CD14-positive monocyte (primary cell): ENCODE measurements around the gene IRAK1. TPM values are rescaled to one million over a fixed set of nuclear protein-coding genes. Genes with fewer than 3 reads are reported as not detected.

Experiments
- DNase-seq, 3 donors: peaks; one replicate each; pipeline ENCODE4 v3.0.0-alpha.2; 2011 to 2022
- H2AFZ ChIP-seq: 2 replicates; pipeline ENCODE4 v1.6.0; 2012; ENCODE audit warnings: mild to moderate bottlenecking, low read depth, low read length, inconsistent platforms; ENCODE audit not compliant: insufficient read depth, poor library complexity, severe bottlenecking
- H3K27ac ChIP-seq, 2 donors: 1 replicate in 1 of 2; 2 replicates in 1 of 2; pipeline ENCODE4 v1.5.1; 2012 to 2013; ENCODE audit warnings: low read length in 2 of 2, control low read depth in 1 of 2, inconsistent platforms in 1 of 2, low read depth in 1 of 2, mild to moderate bottlenecking in 1 of 2
- H3K27me3 ChIP-seq, 2 donors: one replicate each; pipeline versions ENCODE4 v1.6.0 to v1.6.1; 2011 to 2013; ENCODE audit warnings: low read length in 2 of 2; ENCODE audit not compliant: control insufficient read depth in 2 of 2, insufficient read depth in 2 of 2
- H3K36me3 ChIP-seq, 2 donors: replicated peaks in 1 of 2; 1 replicate in 1 of 2; 2 replicates in 1 of 2; pipeline versions ENCODE4 v1.5.1 to v1.6.1; 2012 to 2013; ENCODE audit warnings: low read length in 2 of 2, control low read depth in 1 of 2, inconsistent platforms in 1 of 2, mild to moderate bottlenecking in 1 of 2; ENCODE audit not compliant: insufficient read depth in 2 of 2, control insufficient read depth in 1 of 2
- H3K4me1 ChIP-seq, 2 donors: 1 replicate in 1 of 2; 2 replicates in 1 of 2; pipeline versions ENCODE4 v1.5.1 to v1.6.1; 2012 to 2013; ENCODE audit warnings: low read length in 2 of 2, control low read depth in 1 of 2, inconsistent platforms in 1 of 2, mild to moderate bottlenecking in 1 of 2, moderate library complexity in 1 of 2; ENCODE audit not compliant: insufficient read depth in 2 of 2, control insufficient read depth in 1 of 2
- H3K4me2 ChIP-seq: replicated peaks from 2 replicates; pipeline ENCODE3; 2012; ENCODE audit warnings: low read length, moderate library complexity, mild to moderate bottlenecking; ENCODE audit not compliant: poor library complexity, severe bottlenecking; ENCODE audit errors: extremely low read depth
- H3K4me3 ChIP-seq, 3 experiments: fragments of 200-600 bp in 1 of 3; sonication (generic) in 1 of 3; replicated peaks in 1 of 3; 1 replicate in 2 of 3; 2 replicates in 1 of 3; pipeline ENCODE4 v1.5.1; 2011 to 2013; ENCODE audit warnings: low read length in 3 of 3, mild to moderate bottlenecking in 3 of 3, control low read depth in 2 of 3, low read depth in 2 of 3, inconsistent platforms in 1 of 3, moderate library complexity in 1 of 3
- H3K79me2 ChIP-seq: 2 replicates; pipeline ENCODE4 v1.6.0; 2012; ENCODE audit warnings: mild to moderate bottlenecking, control low read depth, inconsistent platforms, low read length, moderate library complexity; ENCODE audit not compliant: insufficient read depth
- H3K9ac ChIP-seq: 2 replicates; pipeline ENCODE4 v1.6.0; 2017; ENCODE audit warnings: low read length, mild to moderate bottlenecking; ENCODE audit not compliant: insufficient read depth, poor library complexity, severe bottlenecking
- H3K9me3 ChIP-seq, 2 donors: replicated peaks in 1 of 2; 1 replicate in 1 of 2; 2 replicates in 1 of 2; pipeline versions ENCODE4 v1.5.1 to v1.6.1; 2012 to 2013; ENCODE audit warnings: low read length in 2 of 2, control low read depth in 1 of 2; ENCODE audit not compliant: control insufficient read depth in 1 of 2, insufficient read depth in 1 of 2
- H4K20me1 ChIP-seq: 2 replicates; pipeline ENCODE4 v1.6.0; 2012; ENCODE audit warnings: mild to moderate bottlenecking, low read length, control low read depth, moderate library complexity; ENCODE audit not compliant: insufficient read depth
- H3K27ac Mint-ChIP-seq, 7 donors: one replicate each; pipeline ENCODE4 v1.8.0; 2020; ENCODE audit warnings: mild to moderate bottlenecking in 7 of 7, mixed read lengths in 7 of 7, moderate library complexity in 6 of 7, inconsistent platforms in 2 of 7
- H3K27me3 Mint-ChIP-seq, 3 donors: one replicate each; pipeline ENCODE4 v1.8.0; 2021 to 2022; ENCODE audit warnings: low read depth in 3 of 3, mild to moderate bottlenecking in 3 of 3, mixed read lengths in 3 of 3, moderate library complexity in 3 of 3, inconsistent platforms in 1 of 3
- H3K36me3 Mint-ChIP-seq, 2 donors: one replicate each; pipeline ENCODE4 v1.8.0; 2020; ENCODE audit warnings: mixed read lengths in 2 of 2, inconsistent platforms in 1 of 2, mild to moderate bottlenecking in 1 of 2
- H3K4me1 Mint-ChIP-seq: one replicate; pipeline ENCODE4 v1.8.0; 2020; ENCODE audit warnings: mild to moderate bottlenecking, mixed read lengths
- H3K4me3 Mint-ChIP-seq, 2 donors: one replicate each; pipeline ENCODE4 v1.8.0; 2020; ENCODE audit warnings: mild to moderate bottlenecking in 2 of 2, mixed read lengths in 2 of 2, moderate library complexity in 1 of 2
- H3K9me3 Mint-ChIP-seq, 7 donors: one replicate each; pipeline ENCODE4 v1.8.0; 2020 to 2022; ENCODE audit warnings: mixed read lengths in 7 of 7, mild to moderate bottlenecking in 6 of 7, moderate library complexity in 6 of 7, inconsistent platforms in 2 of 7
- CTCF ChIP-seq: fragments of 200-600 bp; IDR thresholded peaks from one replicate; pipeline ENCODE4 v1.8.0; 2022; ENCODE audit warnings: antibody characterized with exemption, mild to moderate bottlenecking
- WGBS: methylation state at CpG from one replicate; pipeline ENCODE4 v1.1.5; 2013; ENCODE audit warnings: missing lambda C conversion rate; ENCODE audit not compliant: insufficient coverage; 5-methylcytosine and 5-hydroxymethylcytosine counted together
- intact Hi-C, 2 donors: fragments of 100-400 bp; cut with micrococcal nuclease; formaldehyde crosslinking; loops; one replicate each; pipeline versions ENCODE4 v1.15.0 to v1.15.1; 2023
- polyA plus RNA-seq, 3 donors: library from polyadenylated mRNA; depleted of rRNA in 1 of 3; unstranded in 2 of 3; stranded (reverse) in 1 of 3; fragments of 300-500 nt in 2 of 3; fragments of >200 nt in 1 of 3; fragmentation: Illumina TruSeq in 2 of 3; gene quantifications; 1 replicate in 2 of 3; 2 replicates in 1 of 3; pipeline ENCODE4 v1.2.3, GENCODE V29; 2012 to 2021

IRAK1 gene
- polyA plus RNA-seq, 3 donors, result 47.8 to 109 (median 49.5) TPM

- H3K4me1 ChIP-seq, result peaks cover 8 to 20% of the 10 kb centered on the region in 2 donors
- H3K27ac ChIP-seq, result peak overlapping the region in 1 of 2 donors; percentile 49
- no peak for TF ChIP-seq CTCF
- H3K9ac ChIP-seq, result no peak overlapping the region
- no peak overlapping the region for H3K4me3 ChIP-seq
- H3K36me3 ChIP-seq, result peaks cover 11 to 24% of the 10 kb centered on the region in 2 donors
- H3K4me3 Mint-ChIP-seq, result no peak overlapping the region
- H3K79me2 ChIP-seq, result peaks cover 58% of the 10 kb centered on the region
- H3K36me3 Mint-ChIP-seq, result peaks cover 33 to 40% of the 10 kb centered on the region in 2 donors
- 93% methylated on average over 3 of the region's 11 CpGs for WGBS
- H3K9me3 Mint-ChIP-seq, result peaks cover 0 to 5% (median 0%) of the 10 kb centered on the region in 7 donors
- DNase-seq, result no peak
- H3K27me3 ChIP-seq, result peaks cover 0 to 32% of the 10 kb centered on the region in 2 donors
- intact Hi-C loops, result loop anchor here in 1 of 2 donors (5.0 kb wide), 1 partner anchor 39 kb away; the partner anchor contains the start of gene MECP2
- H3K27ac Mint-ChIP-seq, result peak overlapping the region in 6 of 7 donors; percentile 7 to 72 (median 60)
- peaks cover 70% of the 10 kb centered on the region for H4K20me1 ChIP-seq
- H2AFZ ChIP-seq, result no peak overlapping the region
- peaks cover 44% of the 10 kb centered on the region for H3K4me1 Mint-ChIP-seq
- peaks cover 0 to 39% (median 0%) of the 10 kb centered on the region in 3 donors for H3K27me3 Mint-ChIP-seq
- H3K4me2 ChIP-seq, result no peak overlapping the region
- H3K9me3 ChIP-seq, result no peaks in the 10 kb centered on the region
These were observed 38.7 kb upstream of the IRAK1 start for GRCh38 chrX:154058214-154058997.

- Mint-ChIP-seq H3K4me3 (no peak overlapping the region), H3K27ac (peak overlapping the region in 4 of 7 donors; percentile 26 to 87 (median 48)), H3K9me3 (peaks cover 0 to 5% (median 0%) of the 10 kb centered on the region in 7 donors), H3K27me3 (peaks cover 0 to 35% (median 0%) of the 10 kb centered on the region in 3 donors), H3K4me1 (peaks cover 44% of the 10 kb centered on the region), H3K36me3 (peaks cover 36 to 40% of the 10 kb centered on the region in 2 donors)
- no peak for TF ChIP-seq CTCF
- Histone ChIP-seq H3K4me3 (no peak overlapping the region), H3K9ac (no peak overlapping the region), H4K20me1 (peaks cover 65% of the 10 kb centered on the region), H3K4me1 (peaks cover 8 to 20% of the 10 kb centered on the region in 2 donors), H3K27me3 (peaks cover 0 to 29% of the 10 kb centered on the region in 2 donors), H3K36me3 (peaks cover 11 to 29% of the 10 kb centered on the region in 2 donors), H3K79me2 (peaks cover 52% of the 10 kb centered on the region), H3K9me3 (no peaks in the 10 kb centered on the region), H3K4me2 (no peak overlapping the region), H2AFZ (no peak overlapping the region), H3K27ac (peak overlapping the region in 1 of 2 donors; percentile 49)
- no CpG with 5 or more reads among the region's 1 CpG for WGBS
- intact Hi-C loops, result loop anchor here in 1 of 2 donors (5.0 kb wide), 1 partner anchor 40 kb away; the partner anchor contains the start of gene MECP2
- DNase-seq, result peak; percentile 44 to 77 (median 59)
These were observed 38.1 kb upstream of the IRAK1 start for GRCh38 chrX:154057791-154058190.
